HEK293 (cell line): Measurements from ENCODE around the gene RHBDD1.

Experiments
- CTCF ChIA-PET: fragments of 350-600 bp; formaldehyde crosslinking; extraction: SDS; loops from one replicate; lab custom pipeline; 2021; ENCODE audit warnings: antibody characterized with exemption; lab: Yijun Ruan, JAX
- POLR2A ChIA-PET: fragments of 300-600 bp; formaldehyde crosslinking; extraction: SDS; loops from one replicate; lab custom pipeline; 2020; ENCODE audit warnings: antibody characterized with exemption, inconsistent platforms; lab: Yijun Ruan, JAX
- H3K27ac ChIP-seq: fragments of 200-500 bp; sonication (Bioruptor generic); 2 replicates; pipeline ENCODE4 v1.5.1; 2014; ENCODE audit warnings: low read depth, low read length, control low read depth, inconsistent platforms; ENCODE audit errors: extremely low read depth
- H3K36me3 ChIP-seq, 2 experiments: fragments of 200-500 bp in 1 of 2; sonication (Bioruptor generic) in 1 of 2; 1 replicate in 1 of 2; 2 replicates in 1 of 2; pipeline ENCODE4 v1.5.1; 2014 to 2017; ENCODE audit warnings: inconsistent platforms in 2 of 2, low read length in 2 of 2; ENCODE audit not compliant: control insufficient read depth in 2 of 2, insufficient read depth in 1 of 2
- H3K4me1 ChIP-seq: fragments of 200-500 bp; sonication (Bioruptor generic); 2 replicates; pipeline ENCODE4 v1.5.1; 2014; ENCODE audit warnings: mild to moderate bottlenecking, low read length, inconsistent platforms; ENCODE audit not compliant: control insufficient read depth, insufficient read depth
- H3K4me3 ChIP-seq: 2 replicates; pipeline ENCODE4 v1.5.1; 2011; ENCODE audit warnings: low read depth, mild to moderate bottlenecking, control low read depth, low read length, moderate library complexity
- H3K9me3 ChIP-seq: fragments of 200-500 bp; sonication (Bioruptor generic); 2 replicates; pipeline ENCODE4 v1.5.1; 2014; ENCODE audit warnings: low read depth, low read length, inconsistent platforms; ENCODE audit not compliant: control insufficient read depth, insufficient read depth
- BCL11A ChIP-seq: fragments of 450-650 bp; formaldehyde crosslinking; IDR thresholded peaks from 2 replicates; pipeline ENCODE4 v1.5.1; 2016; ENCODE audit warnings: low read depth, missing biosample characterization, missing genetic modification characterization
- KLF8 ChIP-seq: fragments of 450-650 bp; formaldehyde crosslinking; IDR thresholded peaks from 2 replicates; pipeline ENCODE4 v1.5.1; 2016; ENCODE audit warnings: missing biosample characterization, missing genetic modification characterization
- SP3 ChIP-seq: fragments of 450-650 bp; formaldehyde crosslinking; IDR thresholded peaks from 2 replicates; pipeline ENCODE4 v1.5.1; 2016; ENCODE audit warnings: missing biosample characterization, missing genetic modification characterization
- ZBTB10 ChIP-seq: fragments of 450-650 bp; formaldehyde crosslinking; IDR thresholded peaks from 2 replicates; pipeline ENCODE4 v1.5.1; 2016; ENCODE audit warnings: missing biosample characterization, missing genetic modification characterization
- ZBTB20 ChIP-seq: fragments of 450-650 bp; formaldehyde crosslinking; IDR thresholded peaks from 2 replicates; pipeline ENCODE4 v1.5.1; 2016; ENCODE audit warnings: missing biosample characterization, missing genetic modification characterization
- ZBTB44 ChIP-seq: fragments of 450-650 bp; IDR thresholded peaks from 2 replicates; pipeline ENCODE4 v1.5.1; 2018; ENCODE audit warnings: missing biosample characterization, mild to moderate bottlenecking, missing genetic modification characterization
- ZFP69B ChIP-seq: fragments of 450-650 bp; formaldehyde crosslinking; IDR thresholded peaks from 2 replicates; pipeline ENCODE4 v1.5.1; 2016; ENCODE audit warnings: missing biosample characterization, missing genetic modification characterization
- ZNF114 ChIP-seq: fragments of 450-650 bp; formaldehyde crosslinking; IDR thresholded peaks from 2 replicates; pipeline ENCODE4 v1.5.0; 2017; ENCODE audit warnings: missing biosample characterization, missing genetic modification characterization
- ZNF121 ChIP-seq: fragments of 450-650 bp; formaldehyde crosslinking; IDR thresholded peaks from 2 replicates; pipeline ENCODE4 v1.5.1; 2016; ENCODE audit warnings: missing biosample characterization, missing genetic modification characterization
- ZNF140 ChIP-seq: fragments of 450-650 bp; formaldehyde crosslinking; IDR thresholded peaks from 2 replicates; pipeline ENCODE4 v1.5.1; 2016; ENCODE audit warnings: missing biosample characterization, missing genetic modification characterization
- ZNF2 ChIP-seq: fragments of 450-650 bp; formaldehyde crosslinking; IDR thresholded peaks from 2 replicates; pipeline ENCODE4 v1.5.1; 2016; ENCODE audit warnings: missing biosample characterization, missing genetic modification characterization
- ZNF266 ChIP-seq: fragments of 450-650 bp; formaldehyde crosslinking; IDR thresholded peaks from 2 replicates; pipeline ENCODE4 v1.5.1; 2016; ENCODE audit warnings: missing biosample characterization, missing genetic modification characterization, low read depth
- ZNF324 ChIP-seq: fragments of 450-650 bp; formaldehyde crosslinking; IDR thresholded peaks from 2 replicates; pipeline ENCODE4 v1.5.1; 2016; ENCODE audit warnings: missing biosample characterization, missing genetic modification characterization
- ZNF354C ChIP-seq: fragments of 450-650 bp; formaldehyde crosslinking; IDR thresholded peaks from 2 replicates; pipeline ENCODE4 v1.5.1; 2016; ENCODE audit warnings: missing biosample characterization, missing genetic modification characterization, low read depth, borderline replicate concordance
- ZNF423 ChIP-seq: fragments of 450-650 bp; formaldehyde crosslinking; IDR thresholded peaks from 2 replicates; pipeline ENCODE4 v1.5.1; 2016; ENCODE audit warnings: missing biosample characterization, missing genetic modification characterization
- ZNF501 ChIP-seq: fragments of 450-650 bp; formaldehyde crosslinking; IDR thresholded peaks from 2 replicates; pipeline ENCODE4 v1.5.1; 2016; ENCODE audit warnings: missing biosample characterization, missing genetic modification characterization
- ZNF529 ChIP-seq: fragments of 450-650 bp; formaldehyde crosslinking; IDR thresholded peaks from 2 replicates; pipeline ENCODE4 v1.5.1; 2017; ENCODE audit warnings: missing genetic modification characterization, missing biosample characterization; ENCODE audit not compliant: insufficient replicate concordance
- ZNF555 ChIP-seq: fragments of 450-650 bp; formaldehyde crosslinking; conservative IDR thresholded peaks from 2 replicates; pipeline ENCODE4 v1.5.1; 2017; ENCODE audit warnings: missing biosample characterization, mild to moderate bottlenecking, missing genetic modification characterization, inconsistent platforms
- ZNF610 ChIP-seq: fragments of 450-650 bp; formaldehyde crosslinking; IDR thresholded peaks from 2 replicates; pipeline ENCODE4 v1.5.1; 2016; ENCODE audit warnings: missing biosample characterization, missing genetic modification characterization, borderline replicate concordance
- ZNF664 ChIP-seq: fragments of 450-650 bp; formaldehyde crosslinking; IDR thresholded peaks from 2 replicates; pipeline ENCODE4 v1.5.1; 2016; ENCODE audit warnings: missing biosample characterization, missing genetic modification characterization
- ZNF701 ChIP-seq: fragments of 450-650 bp; formaldehyde crosslinking; IDR thresholded peaks from 2 replicates; pipeline ENCODE4 v1.5.1; 2016; ENCODE audit warnings: missing biosample characterization, missing genetic modification characterization
- ZNF747 ChIP-seq: fragments of 450-650 bp; formaldehyde crosslinking; IDR thresholded peaks from 2 replicates; pipeline ENCODE4 v1.5.1; 2016; ENCODE audit warnings: missing biosample characterization, missing genetic modification characterization
- ZNF777 ChIP-seq: fragments of 450-650 bp; formaldehyde crosslinking; IDR thresholded peaks from 2 replicates; pipeline ENCODE4 v1.5.1; 2017; ENCODE audit warnings: missing biosample characterization, missing genetic modification characterization, borderline replicate concordance
- ZNF830 ChIP-seq: fragments of 450-650 bp; IDR thresholded peaks from 2 replicates; pipeline ENCODE4 v1.5.0; 2018; ENCODE audit warnings: missing biosample characterization, missing genetic modification characterization, low read depth, mild to moderate bottlenecking, moderate library complexity
- ZNF843 ChIP-seq: fragments of 450-650 bp; formaldehyde crosslinking; IDR thresholded peaks from 2 replicates; pipeline ENCODE4 v1.5.1; 2016; ENCODE audit warnings: missing biosample characterization, missing genetic modification characterization

The RHBDD1 gene

GRCh38 chr2:227000123-227000522 lies 164.3 kb downstream of the RHBDD1 start:
- Histone ChIP-seq H3K36me3 (peaks cover 0 to 14% of the 10 kb centered on the region in 2 experiments; a peak in 1 of 3 replicates), H3K9me3 (no peaks in the 10 kb centered on the region), H3K4me3 (no peak overlapping the region), H3K4me1 (no peaks in the 10 kb centered on the region), H3K27ac (no peak overlapping the region)
- ChIA-PET CTCF (no interaction called here), POLR2A (no interaction called here)
- TF ChIP-seq ZBTB44 (tag by site-specific recombination) (peak; percentile 65), ZNF114 (no peak)

GRCh38 chr2:227004482-227004881 lies 168.6 kb downstream of the RHBDD1 start:
- POLR2A ChIA-PET, result no interaction called here

GRCh38 chr2:227006189-227006897 lies 170.5 kb downstream of the RHBDD1 start:
- ChIA-PET POLR2A (no interaction called here), CTCF (no interaction called here)
- Histone ChIP-seq H3K36me3 (no peaks in the 10 kb centered on the region), H3K4me1 (no peaks in the 10 kb centered on the region), H3K27ac (no peak overlapping the region), H3K4me3 (no peak overlapping the region), H3K9me3 (no peaks in the 10 kb centered on the region)
- TF ChIP-seq ZNF555 (tag by site-specific recombination), result no peak
- no peak for TF ChIP-seq ZNF701 (tag by site-specific recombination)
- TF ChIP-seq KLF8 (tag by site-specific recombination), result no peak
- no peak for TF ChIP-seq ZNF830 (tag by site-specific recombination)
- no peak for TF ChIP-seq BCL11A (tag by site-specific recombination)
- TF ChIP-seq ZNF747, result no peak
- no peak for TF ChIP-seq ZNF501

More at GRCh38 chr2:227004482-227004881, 168.6 kb downstream of the RHBDD1 start:
- H3K4me3 ChIP-seq, result no peak overlapping the region
- CTCF ChIA-PET, result no interaction called here
- H3K27ac ChIP-seq, result no peak overlapping the region
- no peaks in the 10 kb centered on the region for H3K9me3 ChIP-seq
- H3K4me1 ChIP-seq, result no peaks in the 10 kb centered on the region
- TF ChIP-seq ZBTB20 (tag by site-specific recombination) (no peak), ZFP69B (no peak), ZNF777 (tag by site-specific recombination) (no peak), ZNF324 (no peak), ZBTB10 (tag by site-specific recombination) (no peak)
- H3K36me3 ChIP-seq, result no peaks in the 10 kb centered on the region

GRCh38 chr2:227007148-227007547 lies 171.3 kb downstream of the RHBDD1 start:
- POLR2A ChIA-PET, result no interaction called here
- CTCF ChIA-PET, result no interaction called here
- Histone ChIP-seq H3K4me3 (no peak overlapping the region), H3K4me1 (no peaks in the 10 kb centered on the region), H3K36me3 (no peaks in the 10 kb centered on the region), H3K27ac (no peak overlapping the region), H3K9me3 (no peaks in the 10 kb centered on the region)
- no peak for TF ChIP-seq ZNF354C
- no peak for TF ChIP-seq ZNF610 (tag by site-specific recombination)
- TF ChIP-seq ZNF121 (tag by site-specific recombination), result no peak
- TF ChIP-seq ZNF266 (tag by site-specific recombination), result no peak
- no peak for TF ChIP-seq ZNF140 (tag by site-specific recombination)
- no peak for TF ChIP-seq SP3 (tag by site-specific recombination)
- no peak for TF ChIP-seq ZNF843
- no peak for TF ChIP-seq ZNF2 (tag by site-specific recombination)
- TF ChIP-seq ZNF423 (tag by site-specific recombination), result no peak
- no peak for TF ChIP-seq ZNF664 (tag by site-specific recombination)
- no peak for TF ChIP-seq ZNF529
